ENCODE data around the gene NRIP2. TPM values are rescaled to one million over a fixed set of nuclear protein-coding genes. Genes with fewer than 3 reads are reported as not detected.

NRIP2 gene
- total RNA-seq, 2 experiments from 2014 or later, result not detected

- Mint-ChIP-seq H3K4me1 (ENCODE audit: low read depth) (peaks cover 34% of the 10 kb centered on the region), H3K27ac (peak overlapping the region; percentile 83), H3K4me3 (peak overlapping the region; percentile 96), H3K27me3 (no peaks in the 10 kb centered on the region), H3K9me3 (no peaks in the 10 kb centered on the region), H3K36me3 (ENCODE audit: low read depth) (peaks cover 33% of the 10 kb centered on the region)
- ATAC-seq (ENCODE audit: poor library complexity) (peak; percentile 10), DNase-seq (peak in 9 of 14 experiments; percentile 6 to 46 (median 22))
- CTCF ChIA-PET, result interaction anchor here (3.5 kb wide), 1 partner anchor 9 kb away, joined by 15 read pairs; no protein-coding TSS in a partner anchor
- POLR2A ChIA-PET, result interaction anchor here (0.5 to 4.9 kb wide), 8 partner anchors 10 to 1192 kb away, joined by 3 to 48 read pairs (median 6); partner anchors contain the start of genes FOXM1, ITFG2, RHNO1 and TULP3
- H3K27ac ChIP-seq (ENCODE audit: low read depth in 1 of 2, low read length in 2 of 2), result peak overlapping the region; percentile 19 to 64
- H3K9me3 ChIP-seq (ENCODE audit: control insufficient read depth in 1 of 2, insufficient read depth in 1 of 2, low read length in 2 of 2), result no peaks in the 10 kb centered on the region
- intact Hi-C loops (cut with DNase I, micrococcal nuclease), result loop anchor here (1.0 to 10.0 kb wide), 6 partner anchors 18 to 997 kb away; partner anchors contain the start of genes DCP1B (in 1 of the 2), FOXM1 (in 1 of the 2), ITFG2 (in 1 of the 2) and RHNO1 (in 1 of the 2)
- H3K27me3 ChIP-seq (ENCODE audit: control insufficient read depth in 1 of 2, insufficient read depth in 2 of 2, low read length in 2 of 2), result no peaks in the 10 kb centered on the region
- peak overlapping the region; percentile 71 for H3K4me3 ChIP-seq (ENCODE audit: low read length)
- no peak for TF ChIP-seq CTCF (IDR thresholded peaks at IDR 0.05)
- peaks cover 26% of the 10 kb centered on the region for H3K4me1 ChIP-seq (ENCODE audit: insufficient read depth, low read length)
- peaks cover 23% of the 10 kb centered on the region for H3K36me3 ChIP-seq (ENCODE audit: insufficient read depth, low read length)
Observed at GRCh38 chr12:2794191-2794735, 40.6 kb downstream of the NRIP2 start.

GRCh38 chr12:2793561-2793960 lies 41.3 kb downstream of the NRIP2 start:
- H3K4me1 Mint-ChIP-seq (ENCODE audit: low read depth), result peaks cover 30% of the 10 kb centered on the region
- H3K27ac Mint-ChIP-seq, result peak overlapping the region; percentile 53
- Histone ChIP-seq H3K27me3 (ENCODE audit: control insufficient read depth in 1 of 2, insufficient read depth in 2 of 2, low read length in 2 of 2) (no peaks in the 10 kb centered on the region), H3K27ac (ENCODE audit: low read depth in 1 of 2, low read length in 2 of 2) (no peak overlapping the region), H3K9me3 (ENCODE audit: control insufficient read depth in 1 of 2, insufficient read depth in 1 of 2, low read length in 2 of 2) (no peaks in the 10 kb centered on the region), H3K4me3 (ENCODE audit: low read length) (no peak overlapping the region), H3K36me3 (ENCODE audit: insufficient read depth, low read length) (peaks cover 16% of the 10 kb centered on the region), H3K4me1 (ENCODE audit: insufficient read depth, low read length) (peaks cover 26% of the 10 kb centered on the region)
- POLR2A ChIA-PET, result interaction anchor here (3.5 to 4.9 kb wide), 2 partner anchors 19 to 103 kb away, joined by 37 to 48 read pairs; partner anchors contain the start of gene ITFG2
- DNase-seq (no peak), ATAC-seq (ENCODE audit: poor library complexity) (no peak)
- H3K9me3 Mint-ChIP-seq, result no peaks in the 10 kb centered on the region
- TF ChIP-seq CTCF (IDR thresholded peaks at IDR 0.05), result no peak
- intact Hi-C loops (cut with DNase I, micrococcal nuclease), result loop anchor here in 1 of 2 experiments (5.0 to 10.0 kb wide), 4 partner anchors 84 to 996 kb away; partner anchors contain the start of genes DCP1B, FOXM1, RHNO1 and TSPAN9
- H3K36me3 Mint-ChIP-seq (ENCODE audit: low read depth), result peaks cover 26% of the 10 kb centered on the region
- no peaks in the 10 kb centered on the region for H3K27me3 Mint-ChIP-seq
- CTCF ChIA-PET, result interaction anchor here (3.5 kb wide), 1 partner anchor 9 kb away, joined by 15 read pairs; no protein-coding TSS in a partner anchor
- peak overlapping the region; percentile 96 for H3K4me3 Mint-ChIP-seq

- Mint-ChIP-seq H3K4me3 (peak overlapping the region; percentile 96), H3K36me3 (ENCODE audit: low read depth) (peaks cover 19% of the 10 kb centered on the region), H3K9me3 (no peaks in the 10 kb centered on the region), H3K27me3 (no peaks in the 10 kb centered on the region), H3K27ac (peak overlapping the region; percentile 53), H3K4me1 (ENCODE audit: low read depth) (peaks cover 27% of the 10 kb centered on the region)
- POLR2A ChIA-PET, result interaction anchor here (4.9 kb wide), 1 partner anchor 102 kb away, joined by 48 read pairs; no protein-coding TSS in a partner anchor
- no peaks in the 10 kb centered on the region for H3K9me3 ChIP-seq (ENCODE audit: control insufficient read depth in 1 of 2, insufficient read depth in 1 of 2, low read length in 2 of 2)
- peaks cover 26% of the 10 kb centered on the region for H3K4me1 ChIP-seq (ENCODE audit: insufficient read depth, low read length)
- TF ChIP-seq CTCF (IDR thresholded peaks at IDR 0.05), result no peak
- H3K27ac ChIP-seq (ENCODE audit: low read depth in 1 of 2, low read length in 2 of 2), result no peak overlapping the region
- intact Hi-C loops (cut with DNase I, micrococcal nuclease), result loop anchor here in 1 of 2 experiments (5.0 to 10.0 kb wide), 4 partner anchors 84 to 996 kb away; partner anchors contain the start of genes DCP1B, FOXM1, RHNO1 and TSPAN9
- H3K36me3 ChIP-seq (ENCODE audit: insufficient read depth, low read length), result peaks cover 10% of the 10 kb centered on the region
- CTCF ChIA-PET, result interaction anchor here (3.5 kb wide), 1 partner anchor 8 kb away, joined by 15 read pairs; no protein-coding TSS in a partner anchor
- no peak overlapping the region for H3K4me3 ChIP-seq (ENCODE audit: low read length)
- no peaks in the 10 kb centered on the region for H3K27me3 ChIP-seq (ENCODE audit: control insufficient read depth in 1 of 2, insufficient read depth in 2 of 2, low read length in 2 of 2)
- no peak for DNase-seq
- ATAC-seq (ENCODE audit: poor library complexity), result no peak
Observed at GRCh38 chr12:2792671-2793500, 41.9 kb downstream of the NRIP2 start.
